Loucy (cell line): ENCODE measurements around the gene BEAN1.

Experiments
- CTCF ChIP-seq: fragments of 200-600 bp; sonication (generic); conservative IDR thresholded peaks from 2 replicates; pipeline ENCODE4 v1.5.1; 2014; ENCODE audit warnings: mild to moderate bottlenecking, antibody characterized with exemption, low read length
- EZH2phosphoT487 ChIP-seq: fragments of 200-600 bp; IDR thresholded peaks from 2 replicates; pipeline ENCODE4 v1.6.1; 2018; ENCODE audit warnings: antibody characterized with exemption, mild to moderate bottlenecking, moderate library complexity, borderline replicate concordance

DNA sequence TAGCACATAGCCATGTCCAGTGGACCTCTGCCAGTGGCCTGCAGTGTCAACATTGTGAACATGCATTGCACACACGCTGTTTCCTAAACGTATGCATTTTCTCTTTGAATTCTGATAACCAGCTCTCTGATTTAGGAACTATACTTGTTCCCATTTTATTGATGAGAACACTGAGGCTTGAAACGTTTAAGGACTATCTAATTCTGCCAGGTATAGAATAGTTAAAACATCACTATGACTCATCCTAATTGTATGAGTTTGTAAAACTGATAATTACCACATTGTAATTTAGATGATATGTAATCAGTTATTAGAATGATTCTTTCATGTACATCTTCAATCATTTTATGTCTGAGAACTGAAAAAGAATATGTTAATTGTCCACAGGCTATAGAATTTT lies 3.1 kb downstream of the BEAN1 start:
- TF ChIP-seq CTCF (no peak), EZH2phosphoT487 (no peak)
